ENCODE data around the gene ELMO3.
A peak's percentile ranks its signal among the peaks of the same experiment; 100 is the strongest.

Gene ELMO3

GRCh38 chr16:67244387-67245185 is 45.7 kb downstream of the ELMO3 start:
- DNase-seq: peak; percentile 65

- no peak for DNase-seq
Observed at GRCh38 chr16:67245186-67245585, 46.3 kb downstream of the ELMO3 start.

GRCh38 chr16:67245674-67246080 is 46.7 kb downstream of the ELMO3 start:
- no peak for DNase-seq

GRCh38 chr16:67246081-67246755 is 47.3 kb downstream of the ELMO3 start:
- DNase-seq: peak; percentile 34

GRCh38 chr16:67246756-67247191 is 47.8 kb downstream of the ELMO3 start:
- DNase-seq: no peak

- peak; percentile 94 for DNase-seq
Observed at GRCh38 chr16:67247192-67248072, 48.5 kb downstream of the ELMO3 start, which contains the start of gene FHOD1. Gene FHOD1, minus strand, starts transcription at chr16:67247481. Its CDS starts 71 bp downstream, at chr16:67247410.

GRCh38 chr16:67248073-67248400 is 49.1 kb downstream of the ELMO3 start:
- DNase-seq: no peak

- no peak for DNase-seq
Observed at GRCh38 chr16:67248401-67249177, 49.7 kb downstream of the ELMO3 start, which contains the start of gene SLC9A5. Gene SLC9A5, plus strand, starts transcription at chr16:67248979. Its CDS starts 36 bp downstream, at chr16:67249015.

GRCh38 chr16:67249178-67250044 is 50.5 kb downstream of the ELMO3 start:
- no peak for DNase-seq

GRCh38 chr16:67250045-67250327 is 51.1 kb downstream of the ELMO3 start:
- no peak for DNase-seq

- no peak for DNase-seq
Observed at GRCh38 chr16:67252609-67253497, 53.9 kb downstream of the ELMO3 start.

All from activated effector memory CD4-positive, alpha-beta T cell treated with Interleukin-2 at 50 U/mL for 16 hours (primary cell).